ENCODE data around the gene OR5W2. TPM values are rescaled to one million over a fixed set of nuclear protein-coding genes. Genes with fewer than 3 reads are reported as not detected.

The OR5W2 gene
- total and polyA plus RNA-seq, 4 donors = not detected

DNA sequence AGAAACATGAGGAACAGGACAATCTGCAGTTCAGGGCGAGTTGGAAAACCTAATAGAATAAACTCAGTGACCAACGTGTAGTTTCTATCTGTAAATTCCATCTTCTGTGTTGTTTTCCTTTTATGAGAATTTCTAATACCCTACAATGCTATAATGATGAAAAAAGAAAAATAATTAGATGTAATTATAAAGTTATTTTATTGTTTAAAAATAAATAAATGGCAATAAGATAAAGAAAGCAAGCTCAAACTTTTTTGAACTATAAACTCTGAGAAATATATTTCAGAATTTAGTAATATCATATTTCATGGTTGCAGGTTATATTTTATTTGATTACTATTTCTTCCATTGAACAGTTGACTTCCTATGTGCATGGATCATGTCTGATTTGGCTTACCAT is 21.9 kb upstream of the OR5W2 start, which contains the start of gene OR5I1:
Gene OR5I1, minus strand, starts transcription at position 101 of the 400 bp plus-strand sequence. Its CDS starts 0 bp downstream, at position 101.
- H3K4me3 ChIP-seq (ENCODE audit: low read depth in 1 of 3, low read length in 3 of 3) = no peak within 1 kb of the TSS
- WGBS = 45% methylated on average over 2 of the region's 2 CpGs
- H3K36me3 ChIP-seq (ENCODE audit: control insufficient read depth in 4 of 4, insufficient read depth in 3 of 4, low read depth in 1 of 4, low read length in 3 of 4) = no peaks in the 10 kb centered on the region
- no peaks in the 10 kb centered on the region for H3K4me1 ChIP-seq (ENCODE audit: control insufficient read depth in 4 of 4, insufficient read depth in 4 of 4, low read length in 3 of 4)
- H3K27me3 ChIP-seq (ENCODE audit: control insufficient read depth in 4 of 4, insufficient read depth in 4 of 4, low read length in 3 of 4) = peaks cover 0 to 9% (median 0%) of the 10 kb centered on the region in 4 donors
- H3K9ac ChIP-seq (ENCODE audit: low read depth in 1 of 2, low read length in 2 of 2) = no peak within 1 kb of the TSS
- no peaks in the 10 kb centered on the region for H3K9me3 ChIP-seq (ENCODE audit: control insufficient read depth in 4 of 4, low read length in 3 of 4)
- TF ChIP-seq RXRA (IDR thresholded peaks at IDR 0.05) = no peak
- H3K27ac ChIP-seq (ENCODE audit: low read depth in 1 of 2, low read length in 2 of 2) = no peak within 1 kb of the TSS
- no peak for DNase-seq (ENCODE audit: low spot score)

DNA sequence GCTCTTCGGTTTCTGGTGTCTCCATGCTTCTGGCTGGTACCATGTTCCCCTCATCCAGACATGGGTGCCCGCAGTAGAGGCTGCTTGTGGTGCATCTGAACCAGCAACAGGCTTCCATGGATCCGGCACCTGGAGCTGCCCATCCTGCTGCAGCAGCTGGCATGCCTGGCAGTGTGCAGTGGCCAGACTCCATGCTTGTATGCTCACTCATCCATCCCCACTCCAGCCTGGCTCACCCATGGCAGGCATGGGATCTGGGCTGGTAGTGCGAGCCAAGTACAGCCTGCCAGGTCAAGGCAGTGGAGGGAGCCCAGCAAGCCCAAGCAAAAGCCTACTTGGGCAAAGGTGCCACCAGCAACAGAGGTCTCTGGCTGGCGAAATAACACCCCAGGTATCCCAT is 6.2 kb upstream of the OR5W2 start:
- no peak for DNase-seq (ENCODE audit: low spot score)
- 71% methylated on average over 5 of the region's 5 CpGs for WGBS
- TF ChIP-seq TAF1 (conservative IDR thresholded peaks at IDR 0.05) (no peak), YY1 (IDR thresholded peaks at IDR 0.05) (no peak), JUND (IDR thresholded peaks at IDR 0.05) (no peak), EGR1 (IDR thresholded peaks at IDR 0.05; ENCODE audit: low read depth in 2 of 2) (no peak), GABPA (IDR thresholded peaks at IDR 0.05 in 1 of 2, conservative IDR thresholded peaks at IDR 0.05 in 1 of 2) (no peak), HNF4A (conservative IDR thresholded peaks at IDR 0.05) (no peak), RAD21 (IDR thresholded peaks at IDR 0.05) (no peak), FOXA1 (IDR thresholded peaks at IDR 0.05) (no peak), RXRA (IDR thresholded peaks at IDR 0.05) (no peak)
- TF ChIP-seq, protein P1, sequence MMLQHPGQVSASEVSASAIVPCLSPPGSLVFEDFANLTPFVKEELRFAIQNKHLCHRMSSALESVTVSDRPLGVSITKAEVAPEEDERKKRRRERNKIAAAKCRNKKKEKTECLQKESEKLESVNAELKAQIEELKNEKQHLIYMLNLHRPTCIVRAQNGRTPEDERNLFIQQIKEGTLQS (IDR thresholded peaks at IDR 0.05) = no peak
- TF ChIP-seq, protein P2, sequence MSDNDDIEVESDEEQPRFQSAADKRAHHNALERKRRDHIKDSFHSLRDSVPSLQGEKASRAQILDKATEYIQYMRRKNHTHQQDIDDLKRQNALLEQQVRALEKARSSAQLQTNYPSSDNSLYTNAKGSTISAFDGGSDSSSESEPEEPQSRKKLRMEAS (IDR thresholded peaks at IDR 0.05) = no peak
- TF ChIP-seq, protein P3, sequence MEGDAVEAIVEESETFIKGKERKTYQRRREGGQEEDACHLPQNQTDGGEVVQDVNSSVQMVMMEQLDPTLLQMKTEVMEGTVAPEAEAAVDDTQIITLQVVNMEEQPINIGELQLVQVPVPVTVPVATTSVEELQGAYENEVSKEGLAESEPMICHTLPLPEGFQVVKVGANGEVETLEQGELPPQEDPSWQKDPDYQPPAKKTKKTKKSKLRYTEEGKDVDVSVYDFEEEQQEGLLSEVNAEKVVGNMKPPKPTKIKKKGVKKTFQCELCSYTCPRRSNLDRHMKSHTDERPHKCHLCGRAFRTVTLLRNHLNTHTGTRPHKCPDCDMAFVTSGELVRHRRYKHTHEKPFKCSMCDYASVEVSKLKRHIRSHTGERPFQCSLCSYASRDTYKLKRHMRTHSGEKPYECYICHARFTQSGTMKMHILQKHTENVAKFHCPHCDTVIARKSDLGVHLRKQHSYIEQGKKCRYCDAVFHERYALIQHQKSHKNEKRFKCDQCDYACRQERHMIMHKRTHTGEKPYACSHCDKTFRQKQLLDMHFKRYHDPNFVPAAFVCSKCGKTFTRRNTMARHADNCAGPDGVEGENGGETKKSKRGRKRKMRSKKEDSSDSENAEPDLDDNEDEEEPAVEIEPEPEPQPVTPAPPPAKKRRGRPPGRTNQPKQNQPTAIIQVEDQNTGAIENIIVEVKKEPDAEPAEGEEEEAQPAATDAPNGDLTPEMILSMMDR (IDR thresholded peaks at IDR 0.05; ENCODE audit: low read depth, low read length, missing input control) = no peak
- TF ChIP-seq, protein P4, sequence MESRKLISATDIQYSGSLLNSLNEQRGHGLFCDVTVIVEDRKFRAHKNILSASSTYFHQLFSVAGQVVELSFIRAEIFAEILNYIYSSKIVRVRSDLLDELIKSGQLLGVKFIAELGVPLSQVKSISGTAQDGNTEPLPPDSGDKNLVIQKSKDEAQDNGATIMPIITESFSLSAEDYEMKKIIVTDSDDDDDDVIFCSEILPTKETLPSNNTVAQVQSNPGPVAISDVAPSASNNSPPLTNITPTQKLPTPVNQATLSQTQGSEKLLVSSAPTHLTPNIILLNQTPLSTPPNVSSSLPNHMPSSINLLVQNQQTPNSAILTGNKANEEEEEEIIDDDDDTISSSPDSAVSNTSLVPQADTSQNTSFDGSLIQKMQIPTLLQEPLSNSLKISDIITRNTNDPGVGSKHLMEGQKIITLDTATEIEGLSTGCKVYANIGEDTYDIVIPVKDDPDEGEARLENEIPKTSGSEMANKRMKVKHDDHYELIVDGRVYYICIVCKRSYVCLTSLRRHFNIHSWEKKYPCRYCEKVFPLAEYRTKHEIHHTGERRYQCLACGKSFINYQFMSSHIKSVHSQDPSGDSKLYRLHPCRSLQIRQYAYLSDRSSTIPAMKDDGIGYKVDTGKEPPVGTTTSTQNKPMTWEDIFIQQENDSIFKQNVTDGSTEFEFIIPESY (IDR thresholded peaks at IDR 0.05) = no peak
- TF ChIP-seq, protein P5, sequence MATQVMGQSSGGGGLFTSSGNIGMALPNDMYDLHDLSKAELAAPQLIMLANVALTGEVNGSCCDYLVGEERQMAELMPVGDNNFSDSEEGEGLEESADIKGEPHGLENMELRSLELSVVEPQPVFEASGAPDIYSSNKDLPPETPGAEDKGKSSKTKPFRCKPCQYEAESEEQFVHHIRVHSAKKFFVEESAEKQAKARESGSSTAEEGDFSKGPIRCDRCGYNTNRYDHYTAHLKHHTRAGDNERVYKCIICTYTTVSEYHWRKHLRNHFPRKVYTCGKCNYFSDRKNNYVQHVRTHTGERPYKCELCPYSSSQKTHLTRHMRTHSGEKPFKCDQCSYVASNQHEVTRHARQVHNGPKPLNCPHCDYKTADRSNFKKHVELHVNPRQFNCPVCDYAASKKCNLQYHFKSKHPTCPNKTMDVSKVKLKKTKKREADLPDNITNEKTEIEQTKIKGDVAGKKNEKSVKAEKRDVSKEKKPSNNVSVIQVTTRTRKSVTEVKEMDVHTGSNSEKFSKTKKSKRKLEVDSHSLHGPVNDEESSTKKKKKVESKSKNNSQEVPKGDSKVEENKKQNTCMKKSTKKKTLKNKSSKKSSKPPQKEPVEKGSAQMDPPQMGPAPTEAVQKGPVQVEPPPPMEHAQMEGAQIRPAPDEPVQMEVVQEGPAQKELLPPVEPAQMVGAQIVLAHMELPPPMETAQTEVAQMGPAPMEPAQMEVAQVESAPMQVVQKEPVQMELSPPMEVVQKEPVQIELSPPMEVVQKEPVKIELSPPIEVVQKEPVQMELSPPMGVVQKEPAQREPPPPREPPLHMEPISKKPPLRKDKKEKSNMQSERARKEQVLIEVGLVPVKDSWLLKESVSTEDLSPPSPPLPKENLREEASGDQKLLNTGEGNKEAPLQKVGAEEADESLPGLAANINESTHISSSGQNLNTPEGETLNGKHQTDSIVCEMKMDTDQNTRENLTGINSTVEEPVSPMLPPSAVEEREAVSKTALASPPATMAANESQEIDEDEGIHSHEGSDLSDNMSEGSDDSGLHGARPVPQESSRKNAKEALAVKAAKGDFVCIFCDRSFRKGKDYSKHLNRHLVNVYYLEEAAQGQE (IDR thresholded peaks at IDR 0.05) = no peak

More for the DNA sequence above, 6.2 kb upstream of the OR5W2 start:
- Histone ChIP-seq H3K27ac (ENCODE audit: low read depth in 1 of 2, low read length in 2 of 2) (no peak overlapping the region), H3K4me1 (ENCODE audit: control insufficient read depth in 4 of 4, insufficient read depth in 4 of 4, low read length in 3 of 4) (no peaks in the 10 kb centered on the region), H3K27me3 (ENCODE audit: control insufficient read depth in 4 of 4, insufficient read depth in 4 of 4, low read length in 3 of 4) (no peaks in the 10 kb centered on the region), H3K36me3 (ENCODE audit: control insufficient read depth in 4 of 4, insufficient read depth in 3 of 4, low read depth in 1 of 4, low read length in 3 of 4) (no peaks in the 10 kb centered on the region), H3K9me3 (ENCODE audit: control insufficient read depth in 4 of 4, low read length in 3 of 4) (no peaks in the 10 kb centered on the region), H3K4me3 (ENCODE audit: low read depth in 1 of 3, low read length in 3 of 3) (no peak overlapping the region), H3K9ac (ENCODE audit: low read depth in 1 of 2, low read length in 2 of 2) (no peak overlapping the region)

Data from liver (tissue), 9 donors.